ENCODE results near the gene UGT3A1.
A peak's percentile ranks its signal among the peaks of the same experiment; 100 is the strongest.

Gene UGT3A1

GRCh38 chr5:35938568-35939227 lies 52.5 kb downstream of the UGT3A1 start, which contains the start of gene CAPSL:
Gene CAPSL, minus strand, starts transcription at chr5:35938622. Its CDS starts 17,502 bp downstream, at chr5:35921120.
- no peak for TF ChIP-seq BACH2 (CRISPR knock-in tag; IDR thresholded peaks at IDR 0.05; ENCODE audit: borderline replicate concordance)
- peak; percentile 81 for ATAC-seq

- peak; percentile 76 for ATAC-seq
- TF ChIP-seq TOX (CRISPR knock-in tag; IDR thresholded peaks at IDR 0.05; ENCODE audit: borderline replicate concordance) (no peak), TCF4 (CRISPR knock-in tag; IDR thresholded peaks at IDR 0.05; ENCODE audit: borderline replicate concordance) (no peak), PPARA (CRISPR knock-in tag; IDR thresholded peaks at IDR 0.05; ENCODE audit: borderline replicate concordance) (no peak), ARNTL (CRISPR knock-in tag; IDR thresholded peaks at IDR 0.05; ENCODE audit: borderline replicate concordance, low read depth) (no peak), ZNF565 (CRISPR knock-in tag; conservative IDR thresholded peaks at IDR 0.05; ENCODE audit: low read depth) (no peak), CSRNP3 (CRISPR knock-in tag; IDR thresholded peaks at IDR 0.05) (no peak), ZNF8 (CRISPR knock-in tag; IDR thresholded peaks at IDR 0.05) (no peak), ZNF70 (CRISPR knock-in tag; IDR thresholded peaks at IDR 0.05) (no peak), GLIS3 (CRISPR knock-in tag; IDR thresholded peaks at IDR 0.05) (no peak), TSHZ2 (CRISPR knock-in tag; IDR thresholded peaks at IDR 0.05) (no peak), ZC3H10 (CRISPR knock-in tag; IDR thresholded peaks at IDR 0.05) (no peak), ZFP3 (CRISPR knock-in tag; IDR thresholded peaks at IDR 0.05) (no peak), POU6F1 (CRISPR knock-in tag; IDR thresholded peaks at IDR 0.05; ENCODE audit: borderline replicate concordance, low read depth) (no peak), PATZ1 (CRISPR knock-in tag; IDR thresholded peaks at IDR 0.05; ENCODE audit: borderline replicate concordance) (no peak), RARB (CRISPR knock-in tag; IDR thresholded peaks at IDR 0.05) (no peak), ISL1 (CRISPR knock-in tag; IDR thresholded peaks at IDR 0.05) (no peak), ESRRG (CRISPR knock-in tag; IDR thresholded peaks at IDR 0.05) (no peak), CREB5 (CRISPR knock-in tag; IDR thresholded peaks at IDR 0.05; ENCODE audit: low read depth) (no peak), OSR1 (CRISPR knock-in tag; IDR thresholded peaks at IDR 0.05) (no peak), ZFP30 (CRISPR knock-in tag; IDR thresholded peaks at IDR 0.05) (no peak)
These were observed 64.7 kb downstream of the UGT3A1 start for GRCh38 chr5:35926389-35927051.
